Measurements from ENCODE around the gene WDR43. TPM values are rescaled to one million over a fixed set of nuclear protein-coding genes. Genes with fewer than 3 reads are reported as not detected.

WDR43 gene
- total and polyA plus RNA-seq, 5 experiments from 2014 or later, result 35.1 to 73.2 (median 44.8) TPM

DNA sequence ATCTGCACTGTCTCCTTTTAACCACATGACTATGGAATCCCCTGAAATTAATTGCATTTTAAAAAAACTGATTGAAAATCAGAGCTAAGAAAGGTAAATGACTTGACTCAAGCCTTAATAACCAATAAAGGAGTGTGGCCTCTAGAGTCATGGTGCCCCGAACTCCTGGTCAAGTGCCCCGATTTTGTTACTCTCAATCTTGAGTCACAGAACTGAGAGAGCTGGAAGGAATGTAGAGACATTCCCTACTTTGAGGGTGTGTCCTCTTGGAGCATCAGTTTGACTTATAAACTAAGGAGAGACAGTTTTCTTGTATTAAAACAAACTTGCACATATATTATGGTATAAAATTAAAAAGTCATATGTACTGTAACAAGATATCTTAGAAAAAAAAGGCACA lies 2.4 kb downstream of the WDR43 start:
- POLR2A ChIA-PET, result interaction anchor here (0.6 to 0.7 kb wide), 2 partner anchors 11 to 387 kb away, joined by 3 read pairs; no protein-coding TSS in a partner anchor

DNA sequence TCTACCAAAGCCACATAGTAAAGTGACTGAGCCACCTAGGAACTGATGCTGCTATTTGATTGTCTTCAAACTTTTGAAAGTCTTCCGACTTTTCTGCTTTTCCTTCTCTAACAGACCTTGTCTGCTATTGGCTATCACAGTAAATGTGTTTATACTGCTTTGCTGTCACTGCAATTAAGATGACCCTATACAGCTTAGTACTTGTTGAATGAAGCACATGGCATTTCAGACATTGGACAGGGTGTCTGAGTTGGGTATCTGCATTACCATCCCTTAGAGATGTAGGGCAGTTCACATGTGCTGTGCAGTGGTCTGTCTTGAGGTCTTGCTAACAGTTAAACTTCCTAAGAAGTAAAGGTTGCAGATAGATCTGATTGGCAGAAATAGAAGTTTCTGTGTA lies 3.6 kb downstream of the WDR43 start:
- POLR2A ChIA-PET, result interaction anchor here (1.0 kb wide), 1 partner anchor 28 kb away, joined by 3 read pairs; the partner anchor contains the start of gene TRMT61B
- ATAC-seq (no peak), DNase-seq (no peak)
- Mint-ChIP-seq H3K9me3 (no peaks in the 10 kb centered on the region), H3K4me3 (peak overlapping the region in 7 of 10 donors; percentile 8 to 99 (median 96)), H3K27ac (peak overlapping the region in 2 of 10 donors; percentile 55 to 67), H3K4me1 (peaks cover 29 to 68% (median 61%) of the 10 kb centered on the region in 4 donors), H3K36me3 (peaks cover 0 to 22% (median 0%) of the 10 kb centered on the region in 3 donors), H3K27me3 (no peaks in the 10 kb centered on the region)

More for the DNA sequence above, 2.4 kb downstream of the WDR43 start:
- Mint-ChIP-seq H3K9me3 (no peaks in the 10 kb centered on the region), H3K27ac (peak overlapping the region in 1 of 10 donors; percentile 22), H3K4me1 (peaks cover 28 to 63% (median 60%) of the 10 kb centered on the region in 4 donors), H3K36me3 (peaks cover 0 to 12% (median 0%) of the 10 kb centered on the region in 3 donors), H3K27me3 (no peaks in the 10 kb centered on the region), H3K4me3 (peak overlapping the region; percentile 44 to 99 (median 96))
- ATAC-seq (no peak), DNase-seq (no peak)

DNA sequence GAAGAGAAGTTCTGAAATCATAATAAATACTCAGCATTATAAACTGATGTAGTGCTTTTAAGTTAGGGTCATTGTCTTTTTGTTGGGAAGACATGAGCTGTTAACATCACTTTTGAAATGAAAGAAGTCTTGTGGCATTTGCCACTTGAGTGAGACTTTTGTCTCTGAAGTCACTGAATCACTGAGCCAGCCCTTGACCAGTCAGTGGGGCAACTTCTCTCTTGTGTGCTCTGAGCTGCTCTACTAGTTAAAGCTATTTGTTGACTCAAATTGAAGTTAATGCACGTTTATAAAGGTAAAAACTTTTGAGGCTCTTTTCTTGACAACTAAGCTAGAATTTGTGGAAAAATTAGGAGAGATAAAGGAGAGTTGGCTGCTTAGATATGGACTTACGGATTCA lies 6.7 kb downstream of the WDR43 start:
- H3K4me3 Mint-ChIP-seq, result no peak overlapping the region
- H3K27ac Mint-ChIP-seq, result no peak overlapping the region
- no peak for ATAC-seq
- DNase-seq, result no peak
- POLR2A ChIA-PET, result interaction anchor here (1.2 kb wide), 1 partner anchor 31 kb away, joined by 3 read pairs; the partner anchor contains the start of gene TRMT61B
- H3K27me3 Mint-ChIP-seq, result no peaks in the 10 kb centered on the region
- peaks cover 28 to 71% (median 53%) of the 10 kb centered on the region in 4 donors for H3K4me1 Mint-ChIP-seq
- peaks cover 0 to 47% (median 0%) of the 10 kb centered on the region in 3 donors for H3K36me3 Mint-ChIP-seq
- no peaks in the 10 kb centered on the region for H3K9me3 Mint-ChIP-seq

DNA sequence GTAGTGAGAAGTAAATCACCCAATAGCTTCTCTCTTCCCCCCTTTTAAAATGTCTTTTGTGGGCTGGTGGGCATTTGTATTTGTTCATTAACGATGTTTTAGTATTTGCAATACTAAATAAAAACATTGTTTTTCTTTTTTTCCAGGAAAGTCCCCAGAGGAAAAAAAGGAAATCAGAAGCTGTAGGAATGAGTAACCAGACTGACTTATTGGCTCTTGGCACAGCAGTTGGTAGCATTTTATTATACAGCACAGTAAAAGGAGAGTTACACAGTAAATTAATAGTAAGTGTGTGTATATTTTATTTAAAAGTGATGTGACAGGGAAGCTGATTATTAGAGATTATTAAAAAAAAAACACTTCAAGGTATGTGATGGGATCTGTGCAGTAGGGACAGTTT lies 7.4 kb downstream of the WDR43 start:
- Mint-ChIP-seq H3K36me3 (peaks cover 2 to 52% (median 5%) of the 10 kb centered on the region in 3 donors), H3K4me3 (no peak overlapping the region), H3K27me3 (no peaks in the 10 kb centered on the region), H3K4me1 (peaks cover 26 to 67% (median 50%) of the 10 kb centered on the region in 4 donors), H3K27ac (no peak overlapping the region), H3K9me3 (no peaks in the 10 kb centered on the region)
- DNase-seq (no peak), ATAC-seq (no peak)
- POLR2A ChIA-PET, result interaction anchor here (1.2 kb wide), 1 partner anchor 32 kb away, joined by 3 read pairs; the partner anchor contains the start of gene TRMT61B

DNA sequence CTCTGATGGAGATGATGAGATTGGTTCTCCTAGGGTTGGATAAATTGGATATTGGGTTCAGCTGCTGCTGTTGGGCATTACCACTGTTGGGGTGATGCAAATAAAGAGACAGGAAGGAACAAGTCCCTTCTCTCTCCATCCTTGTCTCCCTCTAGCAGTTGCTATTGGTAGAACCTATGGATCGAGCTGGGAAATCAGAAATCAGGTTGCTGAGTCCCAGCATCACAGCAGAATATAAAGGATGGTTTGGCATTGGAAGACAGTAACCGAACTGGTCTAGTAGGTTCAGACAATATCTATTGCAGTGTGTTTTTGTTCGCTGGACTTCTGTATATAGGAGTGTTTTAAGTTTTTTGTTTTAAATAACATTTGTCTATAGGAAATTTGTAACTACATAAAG lies 8.1 kb downstream of the WDR43 start:
- POLR2A ChIA-PET, result no interaction called here
- Mint-ChIP-seq H3K4me3 (no peak overlapping the region), H3K4me1 (peaks cover 22 to 60% (median 44%) of the 10 kb centered on the region in 4 donors), H3K36me3 (peaks cover 2 to 58% (median 5%) of the 10 kb centered on the region in 3 donors), H3K27ac (no peak overlapping the region), H3K27me3 (no peaks in the 10 kb centered on the region), H3K9me3 (no peaks in the 10 kb centered on the region)
- no peak for DNase-seq
- no peak for ATAC-seq

DNA sequence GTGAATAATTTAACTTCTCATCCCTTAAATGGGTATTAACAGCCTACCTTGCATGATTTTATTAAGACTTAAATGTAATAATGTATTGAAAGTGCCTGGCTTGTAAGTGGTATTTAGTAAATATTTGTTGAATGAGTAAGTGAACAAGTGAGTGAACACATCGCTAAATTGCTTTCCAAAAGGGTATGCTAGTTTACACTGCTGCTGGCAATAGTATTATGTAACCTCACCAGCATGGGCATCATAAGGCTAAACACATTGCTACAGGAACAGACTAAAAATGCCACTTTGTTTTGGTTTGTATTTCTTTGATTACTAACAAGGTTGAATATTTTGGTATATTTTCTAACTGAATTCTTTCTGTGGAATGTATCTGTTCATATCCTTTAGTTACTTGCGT lies 9.8 kb downstream of the WDR43 start:
- POLR2A ChIA-PET, result no interaction called here
- H3K36me3 Mint-ChIP-seq, result peaks cover 4 to 76% (median 5%) of the 10 kb centered on the region in 3 donors
- DNase-seq, result no peak
- no peaks in the 10 kb centered on the region for H3K9me3 Mint-ChIP-seq
- no peak for ATAC-seq
- peak overlapping the region in 5 of 10 donors; percentile 11 to 49 (median 37) for H3K27ac Mint-ChIP-seq
- H3K4me3 Mint-ChIP-seq, result no peak overlapping the region
- peaks cover 18 to 52% (median 34%) of the 10 kb centered on the region in 4 donors for H3K4me1 Mint-ChIP-seq
- H3K27me3 Mint-ChIP-seq, result no peaks in the 10 kb centered on the region

DNA sequence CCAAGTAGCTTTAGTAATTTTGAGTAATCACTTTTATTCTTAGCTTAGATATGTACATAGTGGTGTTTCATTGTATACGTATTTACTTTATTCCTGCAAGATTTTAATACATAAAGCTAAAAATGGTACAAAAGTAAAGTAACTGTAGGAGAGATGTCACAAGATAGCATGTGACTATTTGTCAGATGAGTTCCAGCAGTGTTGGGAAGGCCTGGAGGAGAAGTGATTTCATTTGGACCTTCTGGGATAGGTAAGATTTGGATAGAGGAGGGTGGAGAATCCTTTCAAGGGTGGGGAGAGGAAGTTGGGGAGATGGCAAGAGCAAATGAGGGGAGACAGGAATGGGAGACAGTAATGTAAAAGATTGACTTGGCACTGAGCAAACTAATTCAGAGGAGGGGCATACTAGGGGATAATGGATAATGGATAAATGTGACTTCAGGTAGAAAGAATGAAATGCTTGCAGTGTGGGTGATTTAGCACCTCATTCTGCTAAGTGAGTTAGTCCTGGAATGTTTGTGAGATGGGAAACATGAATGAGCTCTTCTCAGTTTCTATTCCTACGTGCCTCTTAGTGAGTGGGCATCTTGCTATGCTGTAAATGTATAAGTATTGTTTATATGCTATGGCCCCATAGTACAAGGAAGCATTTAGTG lies 10.5 kb downstream of the WDR43 start:
- peaks cover 12 to 52% (median 37%) of the 10 kb centered on the region in 4 donors for H3K4me1 Mint-ChIP-seq
- no peaks in the 10 kb centered on the region for H3K9me3 Mint-ChIP-seq
- POLR2A ChIA-PET, result interaction anchor here (0.6 kb wide), 1 partner anchor 67 kb away, joined by 4 read pairs; no protein-coding TSS in a partner anchor
- no peak overlapping the region for H3K4me3 Mint-ChIP-seq
- no peaks in the 10 kb centered on the region for H3K27me3 Mint-ChIP-seq
- H3K27ac Mint-ChIP-seq, result peak overlapping the region in 6 of 10 donors; percentile 2 to 49 (median 9)
- peaks cover 5 to 82% (median 5%) of the 10 kb centered on the region in 3 donors for H3K36me3 Mint-ChIP-seq
- ATAC-seq (no peak), DNase-seq (no peak)

DNA sequence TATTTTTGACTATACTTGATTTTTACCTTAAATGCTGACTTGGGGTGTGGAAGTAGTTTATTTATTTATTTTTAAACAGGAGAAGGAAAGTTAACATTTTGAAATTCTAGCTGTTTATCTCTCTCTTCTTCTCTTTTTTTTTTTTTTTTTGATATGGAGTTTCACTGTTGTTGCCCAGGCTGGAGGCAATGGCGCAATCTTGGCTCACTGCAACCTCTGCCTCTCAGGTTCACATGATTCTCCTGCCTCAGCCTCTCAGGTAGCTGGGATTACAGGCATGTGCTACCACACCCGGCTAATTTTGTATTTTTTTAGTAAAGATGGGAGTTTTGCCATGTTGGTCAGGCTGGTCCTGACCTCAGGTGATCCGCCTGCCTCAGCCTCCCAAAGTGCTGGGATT lies 11.1 kb downstream of the WDR43 start:
- Mint-ChIP-seq H3K4me3 (no peak overlapping the region), H3K4me1 (peaks cover 9 to 53% (median 36%) of the 10 kb centered on the region in 4 donors), H3K9me3 (no peaks in the 10 kb centered on the region), H3K27me3 (no peaks in the 10 kb centered on the region), H3K27ac (peak overlapping the region in 3 of 10 donors; percentile 9 to 49 (median 12)), H3K36me3 (peaks cover 5 to 88% (median 7%) of the 10 kb centered on the region in 3 donors)
- POLR2A ChIA-PET, result no interaction called here
- no peak for ATAC-seq
- no peak for DNase-seq

DNA sequence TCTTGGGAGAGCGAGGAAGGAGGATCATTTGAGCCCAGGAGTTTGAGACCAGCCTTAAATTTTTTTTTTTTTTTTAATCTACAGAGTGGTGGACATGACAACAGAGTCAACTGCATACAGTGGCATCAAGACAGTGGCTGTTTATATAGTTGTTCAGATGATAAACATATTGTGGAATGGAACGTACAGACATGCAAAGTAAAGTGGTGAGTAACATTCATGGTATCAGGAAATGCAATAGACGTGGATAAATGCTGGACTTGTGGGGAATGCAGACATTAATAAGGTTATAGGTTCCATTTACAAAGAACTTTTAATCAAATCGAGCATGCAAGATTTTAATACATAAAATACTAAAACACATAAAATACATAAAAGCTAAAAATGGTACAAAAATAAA lies 11.9 kb downstream of the WDR43 start:
- Mint-ChIP-seq H3K9me3 (no peaks in the 10 kb centered on the region), H3K27me3 (no peaks in the 10 kb centered on the region), H3K27ac (peak overlapping the region in 5 of 10 donors; percentile 2 to 80 (median 27)), H3K4me3 (no peak overlapping the region), H3K4me1 (peaks cover 4 to 45% (median 30%) of the 10 kb centered on the region in 4 donors), H3K36me3 (peaks cover 5 to 89% (median 7%) of the 10 kb centered on the region in 3 donors)
- POLR2A ChIA-PET, result no interaction called here
- DNase-seq (no peak), ATAC-seq (no peak)

DNA sequence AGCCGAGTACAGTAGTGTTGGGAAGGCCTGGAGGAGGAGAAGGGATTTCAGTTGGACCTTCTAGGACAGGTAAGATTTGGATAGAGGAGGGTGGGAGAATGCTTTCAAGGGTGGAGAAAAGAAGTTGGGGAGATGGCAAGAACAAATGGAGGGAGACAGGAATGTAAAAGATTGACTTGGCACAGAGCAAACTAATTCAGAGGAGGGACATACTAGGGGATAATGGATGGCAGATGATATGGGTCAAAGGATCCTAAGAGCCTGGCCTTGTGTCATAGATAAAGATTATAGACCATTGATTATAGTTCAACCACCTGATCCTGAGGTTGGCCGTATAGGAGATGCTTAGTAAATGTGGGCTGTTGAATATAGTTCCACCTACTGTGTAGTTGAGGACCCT lies 12.4 kb downstream of the WDR43 start:
- H3K4me1 Mint-ChIP-seq, result peaks cover 0 to 40% (median 28%) of the 10 kb centered on the region in 4 donors
- peak overlapping the region in 5 of 10 donors; percentile 2 to 80 (median 27) for H3K27ac Mint-ChIP-seq
- H3K9me3 Mint-ChIP-seq, result no peaks in the 10 kb centered on the region
- DNase-seq (no peak), ATAC-seq (no peak)
- no peaks in the 10 kb centered on the region for H3K27me3 Mint-ChIP-seq
- H3K4me3 Mint-ChIP-seq, result no peak overlapping the region
- POLR2A ChIA-PET, result no interaction called here
- H3K36me3 Mint-ChIP-seq, result peaks cover 5 to 89% (median 8%) of the 10 kb centered on the region in 3 donors

DNA sequence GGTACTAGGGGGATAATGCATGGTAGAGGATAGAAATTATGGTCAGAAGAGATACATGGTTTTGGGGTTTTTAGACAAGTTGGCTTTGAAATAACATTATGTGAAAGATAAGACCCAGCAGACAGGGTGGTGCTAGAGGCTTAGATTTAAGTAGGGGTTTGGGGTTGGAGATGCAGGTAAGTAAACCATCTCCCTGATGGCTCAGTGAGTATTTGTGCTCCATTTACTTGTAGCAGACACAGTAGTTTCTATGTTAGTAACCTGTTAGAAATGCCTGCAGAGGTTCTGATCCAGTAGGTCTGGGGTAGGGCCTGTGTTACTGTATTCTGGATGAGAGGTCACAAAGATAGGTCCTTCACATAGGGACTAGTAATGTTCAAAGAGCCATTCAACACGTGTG lies 13.7 kb downstream of the WDR43 start:
- DNase-seq (no peak), ATAC-seq (no peak)
- Mint-ChIP-seq H3K4me1 (peaks cover 0 to 39% (median 25%) of the 10 kb centered on the region in 4 donors), H3K27ac (peak overlapping the region in 4 of 10 donors; percentile 2 to 57 (median 16)), H3K36me3 (peaks cover 10 to 91% (median 13%) of the 10 kb centered on the region in 3 donors), H3K27me3 (no peaks in the 10 kb centered on the region), H3K4me3 (no peak overlapping the region), H3K9me3 (no peaks in the 10 kb centered on the region)
- POLR2A ChIA-PET, result interaction anchor here (0.7 kb wide), 1 partner anchor 12 kb away, joined by 3 read pairs; no protein-coding TSS in a partner anchor

DNA sequence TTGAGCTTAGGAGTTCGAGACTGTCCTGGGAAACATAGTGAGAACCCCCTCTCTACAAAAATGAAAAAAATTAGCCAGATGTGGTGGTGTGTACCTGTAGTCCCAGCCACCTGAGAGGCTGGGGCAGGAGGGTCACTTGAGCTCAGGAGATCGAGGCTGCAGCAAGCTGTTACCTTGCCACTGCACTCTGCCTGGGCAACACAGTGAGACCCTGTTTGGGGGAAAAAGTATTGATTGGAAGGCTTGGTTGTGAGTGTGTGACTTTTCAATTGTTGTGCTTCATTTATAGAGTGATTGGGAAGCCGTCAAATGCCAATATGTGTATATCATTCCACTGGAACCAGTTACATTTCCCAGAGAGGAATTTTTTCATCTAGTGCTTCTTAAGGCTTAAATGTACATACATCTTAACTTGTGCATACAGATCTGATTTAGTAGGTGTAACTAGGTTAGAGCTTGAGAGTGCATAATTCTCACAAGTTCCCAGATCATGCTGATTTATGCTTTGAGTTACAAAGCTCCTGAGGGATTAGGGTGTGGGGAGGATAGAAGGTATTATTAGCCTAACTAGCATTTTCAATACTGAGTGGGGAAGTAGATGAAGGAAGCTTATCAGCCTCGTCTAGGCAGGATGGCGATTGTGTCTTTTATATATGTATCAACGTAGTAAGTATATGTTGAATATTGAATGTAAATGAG lies 15.3 kb downstream of the WDR43 start:
- Mint-ChIP-seq H3K36me3 (peaks cover 10 to 95% (median 23%) of the 10 kb centered on the region in 3 donors), H3K27me3 (no peaks in the 10 kb centered on the region), H3K4me3 (no peak overlapping the region), H3K4me1 (peaks cover 0 to 31% (median 21%) of the 10 kb centered on the region in 4 donors), H3K9me3 (no peaks in the 10 kb centered on the region), H3K27ac (peak overlapping the region in 1 of 10 donors; percentile 53)
- POLR2A ChIA-PET, result no interaction called here
- no peak for DNase-seq
- ATAC-seq, result no peak
